Measurements from ENCODE around the gene POU6F2.

GRCh38 chr7:39410582-39410981, 432.9 kb downstream of the POU6F2 start:
- TF ChIP-seq POLR2A (IDR thresholded peaks at IDR 0.05) = no peak
- no peak for TF ChIP-seq CTCF (IDR thresholded peaks at IDR 0.05)
